HG03378 (cell line): ENCODE results near the gene TSPAN32.

Experiments
- ATAC-seq: cut with Tn5 transposase; IDR thresholded peaks from one replicate; pipeline ENCODE4 v1.9.1; 2021; ENCODE audit warnings: mild to moderate bottlenecking, moderate library complexity; ENCODE audit not compliant: unreplicated experiment

Gene TSPAN32

GRCh38 chr11:2302896-2303626, 1.2 kb downstream of the TSPAN32 start:
- ATAC-seq: no peak

GRCh38 chr11:2303627-2304505, 2.1 kb downstream of the TSPAN32 start:
- ATAC-seq: no peak

- no peak for ATAC-seq
These were observed 2.8 kb downstream of the TSPAN32 start for GRCh38 chr11:2304506-2305139.

GRCh38 chr11:2305140-2305778, 3.4 kb downstream of the TSPAN32 start:
- ATAC-seq: no peak

- no peak for ATAC-seq
These were observed 4.1 kb downstream of the TSPAN32 start for GRCh38 chr11:2305788-2306451.

- ATAC-seq: no peak
These were observed 4.6 kb downstream of the TSPAN32 start for GRCh38 chr11:2306452-2306823.

GRCh38 chr11:2306877-2307500, 5.2 kb downstream of the TSPAN32 start:
- no peak for ATAC-seq

GRCh38 chr11:2307501-2308331, 5.9 kb downstream of the TSPAN32 start:
- ATAC-seq: no peak

- ATAC-seq: no peak
These were observed 6.9 kb downstream of the TSPAN32 start for GRCh38 chr11:2308713-2309112.

GRCh38 chr11:2309251-2310072, 7.6 kb downstream of the TSPAN32 start:
- ATAC-seq: no peak

GRCh38 chr11:2310073-2310785, 8.4 kb downstream of the TSPAN32 start:
- ATAC-seq: no peak

GRCh38 chr11:2310786-2311352, 9.1 kb downstream of the TSPAN32 start:
- ATAC-seq: no peak

GRCh38 chr11:2311353-2312133, 9.7 kb downstream of the TSPAN32 start:
- ATAC-seq: no peak

- no peak for ATAC-seq
These were observed 10.6 kb downstream of the TSPAN32 start for GRCh38 chr11:2312232-2313042.

GRCh38 chr11:2313051-2313951, 11.5 kb downstream of the TSPAN32 start:
- no peak for ATAC-seq
